HS-5 (cell line): ENCODE data around the gene FCN3.

Source experiments
- DNase-seq: peaks from one replicate; pipeline ENCODE4 v3.0.0-alpha.2; 2012; ENCODE audit warnings: low read depth

Gene FCN3

DNA sequence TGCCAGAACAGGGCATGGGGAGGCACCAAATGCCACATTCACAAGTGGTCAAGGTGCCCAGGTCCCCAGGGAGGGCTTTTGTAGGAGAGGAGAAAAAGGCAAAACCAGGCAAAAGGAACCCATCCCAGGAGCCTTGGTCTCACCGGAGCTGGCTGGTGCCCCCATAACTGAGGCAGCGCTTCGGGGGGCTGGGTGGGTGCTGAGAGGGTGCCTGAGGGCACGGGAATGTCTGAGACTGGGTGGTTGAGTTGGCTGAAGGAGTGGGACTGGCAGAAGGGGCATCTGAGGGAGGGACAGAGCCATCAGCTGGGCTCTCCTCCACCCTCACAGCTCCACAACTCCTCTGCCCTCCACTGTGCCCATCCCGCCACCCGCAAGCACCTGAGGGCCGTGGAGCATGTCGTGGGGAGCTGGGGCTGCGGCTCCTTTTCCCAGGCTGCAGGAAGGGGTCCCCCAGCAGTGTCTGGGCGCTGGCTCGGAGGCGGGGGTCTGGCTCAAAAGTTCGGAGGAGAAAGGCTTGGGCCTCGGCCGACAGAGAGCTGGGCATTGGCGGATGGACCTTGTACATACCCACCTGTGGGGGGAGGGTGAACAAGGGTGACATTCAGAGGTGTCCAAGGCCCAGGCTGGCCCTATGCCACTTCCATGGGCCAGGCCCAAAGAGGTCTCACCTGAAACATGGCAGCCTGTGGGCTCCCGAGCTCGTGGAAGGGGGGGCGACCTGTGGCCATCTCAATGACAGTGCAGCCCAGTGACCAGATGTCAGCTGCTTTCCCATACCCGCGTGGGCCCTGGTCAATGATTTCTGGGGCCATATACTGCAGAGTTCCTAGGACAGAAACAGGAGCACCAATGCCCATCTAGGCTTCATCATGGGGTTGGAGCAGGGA lies 16.3 kb downstream of the FCN3 start:
- no peak for DNase-seq

DNA sequence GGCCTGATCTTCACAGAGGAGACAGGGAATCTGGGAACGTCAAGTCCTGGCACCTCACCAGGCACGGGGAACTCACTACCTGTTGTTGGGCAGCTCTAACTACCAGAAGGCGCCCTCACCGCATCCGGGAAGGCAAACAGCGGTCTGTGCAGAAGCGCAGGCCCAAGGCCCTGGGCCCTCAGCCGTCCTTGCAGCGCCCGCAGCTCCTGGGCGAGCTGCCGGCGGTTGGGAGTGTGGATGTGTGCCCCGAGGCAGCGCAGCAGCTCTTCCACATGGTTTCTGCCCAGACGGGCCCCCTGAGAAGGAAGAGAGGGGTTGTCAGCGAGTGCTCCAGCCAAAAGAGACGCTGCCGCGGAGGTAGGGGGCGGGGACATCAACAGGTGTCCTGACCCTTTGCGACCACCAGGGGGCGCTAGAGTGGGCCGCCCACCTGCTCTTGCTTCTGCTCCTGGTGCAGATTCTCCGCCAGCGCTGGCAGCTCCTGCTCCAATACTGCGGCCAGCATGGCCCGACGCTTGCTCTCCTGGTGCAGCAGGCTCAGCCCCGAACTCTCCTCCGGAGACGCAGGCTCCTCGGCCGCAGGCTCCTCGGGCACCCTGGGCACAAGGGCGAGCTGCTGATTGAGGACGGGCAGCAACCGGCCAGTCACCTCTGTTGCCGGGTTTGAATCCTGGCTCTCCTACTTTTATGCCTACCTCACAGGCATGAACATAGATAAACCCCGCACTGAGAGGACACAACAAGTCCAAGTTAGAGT lies 17.2 kb downstream of the FCN3 start:
- no peak for DNase-seq

DNA sequence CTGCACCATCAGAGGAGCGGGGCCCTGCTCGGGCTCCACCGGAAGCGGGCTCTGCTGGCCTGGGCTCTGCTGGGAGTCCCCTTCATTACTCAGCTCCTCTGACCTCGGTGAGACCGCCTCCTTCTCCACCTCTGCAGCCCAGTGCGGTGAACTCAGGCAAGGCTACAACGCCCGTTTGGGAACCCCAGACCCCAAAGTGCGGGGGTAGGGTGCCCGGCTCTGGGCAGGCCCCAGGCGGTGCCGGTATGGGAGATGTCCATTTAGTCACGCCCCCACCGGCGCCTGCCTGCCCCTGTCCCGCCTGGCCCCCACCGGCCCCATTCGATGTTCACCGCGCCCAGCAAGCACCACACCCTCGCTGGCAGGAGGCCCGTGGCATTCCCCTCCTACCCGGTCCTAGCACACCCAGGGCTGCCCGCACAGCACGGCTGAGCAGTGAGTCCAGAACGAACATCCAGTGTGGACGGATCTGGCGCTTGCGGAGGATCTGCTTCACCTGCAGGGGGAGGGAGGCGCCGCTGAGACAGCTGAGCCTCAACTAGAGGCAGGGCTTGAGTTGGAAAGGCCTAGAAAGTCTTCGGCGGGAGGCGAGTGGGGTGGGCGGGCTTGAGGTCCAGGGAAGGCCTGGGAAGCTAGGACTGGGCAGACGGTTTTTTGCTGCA lies 17.9 kb downstream of the FCN3 start:
- no peak for DNase-seq

DNA sequence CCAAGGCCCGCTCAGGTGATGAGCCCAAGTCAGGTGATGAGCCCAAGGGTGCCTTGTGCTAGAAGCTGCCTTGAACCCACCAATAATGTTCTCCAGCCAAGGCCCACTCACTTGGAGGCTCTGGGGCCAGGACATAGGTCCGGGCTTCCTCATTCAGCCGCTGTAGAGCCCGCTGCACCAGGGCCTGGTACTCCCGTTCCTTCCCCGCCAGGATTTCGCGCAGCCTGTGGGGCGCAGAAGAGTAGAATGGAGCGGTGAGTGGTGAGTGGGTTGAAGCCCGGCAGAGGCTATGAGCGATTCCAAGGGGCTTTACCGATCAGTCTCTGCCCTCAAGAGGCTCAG lies 18.4 kb downstream of the FCN3 start:
- DNase-seq: no peak

DNA sequence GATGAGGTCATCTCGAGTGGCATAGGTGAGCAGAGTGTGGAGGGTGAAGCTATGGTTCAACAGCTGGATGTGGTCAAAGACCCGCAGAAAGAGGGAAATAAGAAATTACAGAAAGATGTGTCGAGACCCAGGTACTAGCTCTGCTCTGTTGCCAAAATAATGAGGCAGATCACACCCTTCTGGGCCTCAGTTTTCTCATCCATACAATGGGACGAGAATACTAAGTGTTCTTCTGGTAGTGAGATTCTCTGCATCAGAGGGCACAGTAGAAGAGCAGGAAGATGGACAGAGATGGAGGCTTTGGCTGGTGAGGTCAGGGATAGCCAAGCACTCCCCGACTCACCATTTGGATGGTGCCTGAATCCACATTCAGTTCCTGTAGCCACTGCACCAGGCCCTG lies 18.9 kb downstream of the FCN3 start:
- no peak for DNase-seq

DNA sequence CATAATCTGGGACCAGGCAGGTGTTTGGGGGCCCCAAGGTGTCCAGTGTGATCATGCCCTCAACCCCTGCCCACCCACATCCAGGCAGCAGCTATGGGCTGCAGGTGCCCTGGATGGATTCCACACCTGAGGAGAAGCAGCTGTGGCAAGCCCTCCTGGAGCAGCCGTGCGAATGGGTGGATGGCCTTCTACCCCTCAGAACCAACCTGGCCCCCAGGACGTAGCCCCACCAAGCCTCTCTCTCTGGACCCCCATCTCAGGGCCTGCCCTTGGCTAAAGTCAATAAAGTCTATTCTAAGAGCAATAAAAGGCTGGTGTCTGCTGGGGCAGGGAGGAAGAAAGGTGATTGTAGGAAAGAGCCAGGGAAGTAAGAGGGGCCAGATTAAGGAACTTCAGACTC lies 21.0 kb downstream of the FCN3 start:
- DNase-seq: no peak

DNA sequence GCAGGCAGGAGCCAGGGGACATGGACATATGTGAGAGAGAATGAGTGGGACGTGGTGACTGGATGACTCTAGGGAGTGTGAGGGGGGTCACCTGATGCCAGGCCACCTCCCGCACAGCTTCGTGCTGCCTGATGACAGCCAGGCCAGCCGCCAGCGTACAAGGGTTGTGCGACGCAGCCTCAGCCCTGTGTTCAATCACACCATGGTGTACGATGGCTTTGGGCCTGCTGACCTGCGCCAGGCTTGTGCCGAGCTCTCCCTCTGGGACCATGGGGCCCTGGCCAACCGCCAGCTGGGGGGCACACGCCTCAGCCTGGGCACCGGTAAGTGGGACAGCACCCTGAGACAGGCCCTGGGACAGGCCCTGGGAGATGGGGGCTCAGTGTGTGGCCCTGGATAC lies 21.5 kb downstream of the FCN3 start:
- DNase-seq: no peak

DNA sequence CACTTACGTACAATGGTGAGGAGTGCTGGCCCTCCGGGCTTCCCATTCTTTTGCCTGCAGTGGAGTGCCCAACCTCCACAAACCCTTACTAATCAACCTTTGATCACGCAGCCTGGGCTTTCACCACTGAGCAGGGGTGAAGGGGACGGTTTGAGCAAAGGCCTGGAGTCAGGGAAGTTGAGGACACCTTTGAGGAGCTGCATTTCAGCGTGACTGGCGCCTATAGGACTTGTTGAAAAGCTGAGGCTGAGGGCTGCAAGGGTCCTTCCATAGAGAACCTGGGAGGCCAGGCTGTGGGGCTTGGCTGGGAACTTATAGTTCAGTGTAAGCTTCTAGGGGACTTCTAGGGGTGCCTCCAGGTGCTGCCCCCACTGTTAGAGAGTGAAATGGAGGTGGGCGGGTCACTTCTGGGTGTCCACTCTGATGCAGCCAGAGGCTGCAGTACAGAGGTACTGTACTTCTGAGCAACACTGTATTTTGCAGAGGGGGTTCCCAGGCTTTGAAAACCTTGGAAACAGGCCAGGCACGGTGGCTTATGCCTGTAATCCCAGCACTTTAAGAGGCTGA lies 23.0 kb downstream of the FCN3 start:
- no peak for DNase-seq

DNA sequence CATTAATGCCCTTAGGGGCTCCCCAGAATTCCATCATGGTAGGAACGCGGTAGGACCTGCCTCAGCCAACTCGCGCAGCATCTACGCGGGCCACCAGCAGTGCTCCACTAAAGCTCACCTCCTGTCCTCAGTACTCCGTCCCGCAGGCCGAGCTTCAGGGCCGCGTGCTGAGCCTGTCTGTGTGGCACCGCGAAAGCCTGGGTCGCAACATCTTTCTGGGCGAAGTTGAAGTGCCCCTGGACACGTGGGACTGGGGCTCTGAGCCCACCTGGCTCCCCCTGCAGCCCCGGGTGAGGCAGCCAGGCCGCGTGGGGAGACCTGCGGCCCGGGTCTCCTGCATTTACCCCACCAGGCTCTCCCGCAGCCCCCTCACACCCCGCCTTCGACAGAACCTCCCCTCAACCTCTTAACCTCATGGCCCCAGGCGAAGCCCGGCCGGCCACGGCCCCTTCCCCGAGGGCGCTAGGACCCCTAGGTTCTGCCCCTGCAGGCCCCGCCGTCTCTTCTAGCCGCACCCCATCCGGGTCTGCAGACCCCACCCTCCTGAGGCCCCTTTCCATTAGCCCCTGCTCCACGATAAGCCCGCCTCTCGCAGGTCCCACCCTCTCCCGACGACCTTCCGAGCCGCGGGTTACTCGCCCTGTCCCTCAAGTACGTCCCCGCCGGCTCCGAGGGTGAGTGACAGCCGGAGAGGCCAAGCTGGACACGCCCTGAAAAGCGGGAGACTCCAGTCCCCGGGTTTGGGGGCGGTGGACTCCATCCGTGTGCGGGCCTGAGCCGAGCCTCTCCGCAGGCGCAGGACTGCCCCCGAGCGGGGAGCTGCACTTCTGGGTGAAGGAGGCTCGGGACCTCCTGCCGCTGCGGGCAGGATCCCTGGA lies 23.7 kb downstream of the FCN3 start:
- DNase-seq: no peak

DNA sequence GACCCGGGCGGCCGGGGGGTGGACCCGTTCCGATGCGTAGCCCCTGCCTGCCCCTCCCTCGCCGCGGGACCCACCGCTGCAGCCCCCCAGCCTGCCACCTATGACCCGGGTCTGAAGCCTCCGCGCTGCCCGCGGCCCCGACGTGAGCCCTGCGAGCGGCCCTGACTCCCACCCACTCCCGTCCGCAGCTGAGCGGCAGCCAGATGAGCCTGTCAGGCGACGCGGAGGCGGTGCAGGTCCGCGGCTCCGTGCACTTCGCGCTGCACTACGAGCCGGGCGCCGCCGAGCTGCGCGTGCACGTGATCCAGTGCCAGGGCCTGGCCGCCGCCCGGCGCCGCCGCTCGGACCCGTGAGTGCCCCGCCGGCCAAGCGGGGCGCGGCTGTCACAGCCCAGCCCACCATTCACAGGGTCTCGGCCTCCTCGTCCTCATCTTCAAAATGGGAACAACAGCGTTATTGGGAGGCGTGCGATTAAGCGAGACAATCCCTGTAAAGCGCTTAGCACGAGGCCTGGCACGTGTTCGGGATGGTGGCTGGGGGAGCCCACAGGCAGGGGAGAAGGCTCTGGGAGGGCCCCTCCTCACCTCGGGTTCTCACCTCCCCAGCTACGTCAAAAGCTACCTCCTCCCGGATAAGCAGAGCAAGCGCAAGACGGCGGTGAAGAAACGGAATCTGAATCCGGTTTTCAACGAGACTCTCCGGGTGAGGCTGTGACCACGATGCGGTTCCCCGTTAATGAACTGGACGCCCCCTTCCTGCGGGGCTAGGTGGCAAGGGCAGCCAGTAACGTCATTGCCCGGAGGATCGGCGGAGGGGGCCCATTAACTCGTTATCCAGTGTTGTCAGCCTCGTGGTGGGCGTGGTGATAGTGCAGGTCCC lies 24.6 kb downstream of the FCN3 start:
- DNase-seq: no peak

DNA sequence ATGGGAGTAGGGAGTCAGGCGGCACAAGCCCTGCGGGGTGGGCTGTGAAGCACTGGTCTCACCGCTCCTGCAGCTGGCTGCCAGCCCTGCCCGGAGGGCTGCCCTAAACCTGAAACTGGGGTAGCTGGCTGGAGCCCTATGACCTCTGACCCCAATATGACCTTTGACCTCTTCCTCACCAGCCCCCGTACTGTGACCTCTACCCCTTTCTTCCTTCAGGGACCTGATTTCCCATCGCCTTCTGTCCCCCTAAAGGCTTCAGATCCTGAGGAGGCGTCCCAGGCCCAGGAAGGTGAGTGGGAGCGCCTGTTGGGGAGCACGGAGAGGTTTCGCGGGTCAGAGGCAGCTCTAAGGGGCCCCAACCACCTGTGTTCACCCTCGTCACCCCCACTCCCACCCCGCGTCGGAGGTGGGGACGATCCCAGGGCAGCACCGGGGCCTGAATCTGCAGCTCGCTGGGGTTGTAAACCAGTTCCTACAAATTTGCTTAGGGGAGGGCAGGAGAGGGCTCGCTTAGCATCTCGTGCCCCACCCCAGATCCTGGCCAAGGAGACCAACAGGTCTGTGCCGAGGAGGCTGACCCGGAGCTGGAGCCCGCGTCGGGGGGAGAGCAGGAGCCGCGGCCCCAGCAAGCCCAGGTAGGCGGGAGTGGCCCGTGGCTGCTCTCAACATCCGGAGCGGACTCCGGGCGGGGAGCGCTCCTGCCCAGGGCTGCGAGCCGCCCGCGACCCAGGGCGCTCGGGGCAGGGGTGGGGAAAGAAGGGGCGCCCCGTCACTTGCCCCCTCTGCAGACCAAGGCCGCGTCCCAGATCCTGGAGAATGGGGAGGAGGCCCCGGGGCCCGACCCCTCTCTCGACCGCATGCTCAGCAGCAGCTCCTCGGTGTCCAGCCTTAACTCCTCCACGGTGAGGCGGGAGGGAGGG lies 25.5 kb downstream of the FCN3 start:
- DNase-seq: no peak

DNA sequence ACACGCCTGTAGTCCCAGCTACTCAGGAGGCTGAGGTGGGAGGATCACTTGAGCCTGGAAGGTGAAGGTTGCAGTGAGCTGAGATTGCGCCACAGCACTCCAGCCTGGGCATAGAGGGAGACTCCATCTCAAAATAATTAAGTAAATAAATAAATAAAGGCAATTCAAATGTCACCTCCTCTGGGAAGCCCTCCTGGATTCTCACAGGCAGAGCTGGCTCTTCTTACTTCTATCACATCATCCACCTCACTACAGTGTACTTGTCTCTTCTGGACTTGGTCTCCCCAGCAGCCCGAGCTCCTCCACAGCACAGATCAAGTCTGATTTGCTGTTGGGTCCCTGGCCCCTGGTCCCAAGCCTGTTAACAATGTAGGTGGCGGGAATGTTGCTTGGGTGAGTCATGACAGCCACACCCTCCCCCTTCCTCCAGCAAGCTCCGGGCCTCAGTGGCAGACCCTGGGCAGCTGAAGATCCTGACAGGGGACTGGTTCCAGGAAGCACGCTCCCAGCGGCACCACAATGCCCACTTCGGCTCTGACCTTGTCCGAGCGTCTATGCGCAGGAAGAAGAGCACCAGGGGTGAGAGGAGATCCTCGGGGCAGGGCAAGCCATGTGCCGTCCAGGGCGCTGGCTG lies 27.5 kb downstream of the FCN3 start:
- no peak for DNase-seq

DNA sequence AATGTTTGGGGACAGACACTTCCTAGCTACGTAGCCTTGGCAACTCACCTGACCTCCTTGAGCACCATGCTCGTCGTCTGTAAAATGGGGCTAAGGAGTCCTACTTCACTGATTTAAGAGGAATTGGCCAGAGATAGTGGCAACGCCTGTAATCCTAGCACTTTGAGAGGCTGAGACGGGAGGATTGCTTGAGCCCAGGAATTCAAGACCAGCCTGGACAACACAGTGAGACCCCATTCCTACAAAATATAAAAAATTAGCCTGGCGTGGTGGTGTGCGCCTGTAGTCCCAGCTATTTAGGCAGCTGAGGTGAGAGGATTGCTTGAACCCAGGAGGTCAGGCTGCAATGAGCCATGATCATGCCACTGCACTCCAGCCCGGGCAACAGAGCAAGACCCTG lies 28.3 kb downstream of the FCN3 start:
- DNase-seq: no peak

DNA sequence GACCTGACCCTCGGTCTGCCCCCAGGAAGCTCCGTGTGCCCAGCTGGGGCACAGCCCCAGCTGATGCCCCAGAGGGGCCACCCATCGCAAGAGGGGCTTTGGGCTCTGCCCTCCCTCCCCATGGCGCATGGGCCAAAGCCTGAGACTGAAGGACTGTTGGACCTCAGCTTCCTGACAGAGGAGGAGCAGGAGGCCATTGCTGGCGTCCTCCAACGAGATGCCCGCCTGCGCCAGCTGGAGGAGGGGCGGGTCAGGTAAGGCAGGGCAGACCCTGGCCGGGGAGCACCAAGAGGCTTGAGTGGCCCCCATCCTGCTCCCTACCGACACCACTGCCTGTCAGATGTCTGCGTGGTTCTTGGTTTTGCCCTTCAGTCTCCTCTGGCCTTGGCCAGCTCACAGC lies 29.4 kb downstream of the FCN3 start:
- DNase-seq: no peak

DNA sequence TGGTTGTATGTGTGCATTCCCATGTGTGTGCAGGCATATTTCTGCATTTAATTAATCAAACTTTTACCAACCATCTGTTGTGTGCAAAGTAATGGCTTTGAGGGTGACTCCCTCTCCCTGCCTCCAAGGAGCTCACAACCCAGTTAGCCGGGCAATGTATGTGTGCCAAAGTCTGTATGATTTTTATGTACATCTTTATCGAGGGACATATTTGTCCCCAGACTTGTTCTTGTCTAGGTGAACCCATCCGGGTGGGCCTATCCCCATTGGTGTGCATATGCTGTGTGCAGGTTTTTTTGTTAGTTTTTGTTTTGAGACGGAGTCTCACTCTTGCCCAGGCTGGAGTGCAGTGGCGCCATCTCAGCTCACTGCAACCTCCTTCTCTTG lies 31.0 kb downstream of the FCN3 start:
- DNase-seq: no peak

DNA sequence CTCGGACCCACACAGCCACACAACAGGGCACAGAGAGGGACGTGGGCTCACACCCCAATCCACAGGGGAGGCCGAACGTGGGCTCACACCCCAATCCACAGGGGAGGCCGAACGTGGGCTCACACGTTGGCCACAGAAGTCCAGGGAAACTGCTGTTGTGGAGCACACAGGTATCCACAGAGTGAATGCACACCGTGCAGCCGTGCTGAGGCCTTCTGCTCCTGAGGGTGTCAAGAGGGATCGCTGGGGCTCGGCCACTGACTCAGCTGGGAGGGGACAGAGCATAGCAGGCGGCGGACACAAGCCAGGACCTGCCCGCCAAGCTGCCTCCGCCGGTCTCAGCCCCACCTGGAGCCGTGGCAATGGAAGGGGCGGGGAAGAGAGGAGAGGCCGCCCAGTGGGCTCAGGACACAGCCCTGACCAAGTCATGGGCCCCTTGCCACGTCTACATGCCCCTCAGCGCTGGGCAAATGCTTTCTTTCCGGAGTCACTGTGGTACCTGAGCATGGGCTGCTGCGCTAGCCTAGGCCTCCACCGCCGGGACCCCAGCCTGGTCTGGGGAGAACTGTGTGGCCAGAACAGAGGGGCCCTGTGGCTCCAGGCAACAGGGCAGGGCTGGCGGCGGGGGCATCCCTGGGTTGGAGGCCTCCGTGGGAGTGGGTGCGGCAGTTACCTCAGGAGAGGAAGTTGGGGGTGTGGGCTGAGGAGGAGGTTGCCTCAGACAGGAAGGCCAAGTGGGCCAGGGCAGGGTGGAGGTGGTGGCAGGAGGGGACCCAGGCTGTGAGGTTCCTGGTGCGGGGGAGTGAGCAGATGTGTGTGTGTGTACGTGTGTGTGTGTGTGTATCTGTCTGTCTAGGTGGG lies 31.6 kb downstream of the FCN3 start:
- DNase-seq: no peak

DNA sequence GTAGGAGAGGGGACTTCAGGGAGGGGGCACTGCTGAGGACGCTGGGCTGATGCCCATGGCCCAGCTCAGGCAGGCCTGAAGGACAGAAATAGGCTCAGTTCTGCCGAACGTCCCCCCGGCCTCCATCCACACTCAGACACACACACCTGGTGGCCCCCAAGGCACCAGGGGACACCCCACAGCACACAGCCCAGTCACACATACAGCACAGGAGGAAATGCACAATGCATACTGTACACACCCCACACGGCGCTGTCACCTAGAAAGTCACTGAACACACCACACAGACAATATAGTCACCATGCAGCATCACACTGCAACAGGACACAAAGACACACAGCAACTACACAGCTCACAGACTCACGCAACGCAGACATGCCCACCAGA lies 32.2 kb downstream of the FCN3 start:
- no peak for DNase-seq
